AML-193 (cell line): ENCODE measurements around the gene ADAMTS7.
"Not testable (repeated sequence)": the region's sequence is repeated elsewhere in the genome, so short reads cannot be mapped to it uniquely, and the experiment has no call there.

Experiments used
- DNase-seq, 2 experiments: peaks; one replicate each; lab custom pipeline; 2025; lab: John Stamatoyannopoulos, UW

The ADAMTS7 gene

GRCh38 chr15:78753751-78754535 lies 57.3 kb downstream of the ADAMTS7 start:
- not testable (repeated sequence) for DNase-seq

- DNase-seq, result not testable (repeated sequence)
Measured at GRCh38 chr15:78753359-78753659, 58.0 kb downstream of the ADAMTS7 start.

- no peak for DNase-seq
Measured at GRCh38 chr15:78752492-78753358, 58.5 kb downstream of the ADAMTS7 start.

GRCh38 chr15:78751602-78751979 lies 59.7 kb downstream of the ADAMTS7 start:
- DNase-seq, result no peak

GRCh38 chr15:78750974-78751601 lies 60.2 kb downstream of the ADAMTS7 start:
- DNase-seq, result peak; percentile 71 to 73

GRCh38 chr15:78750566-78750965 lies 60.7 kb downstream of the ADAMTS7 start:
- DNase-seq, result no peak

GRCh38 chr15:78749831-78750230 lies 61.4 kb downstream of the ADAMTS7 start:
- no peak for DNase-seq

GRCh38 chr15:78747877-78748276 lies 63.4 kb downstream of the ADAMTS7 start:
- DNase-seq, result not testable (repeated sequence)

GRCh38 chr15:78741674-78742073 lies 69.6 kb downstream of the ADAMTS7 start:
- not testable (repeated sequence) for DNase-seq

GRCh38 chr15:78740904-78741274 lies 70.4 kb downstream of the ADAMTS7 start:
- no peak for DNase-seq

- peak; percentile 65 to 75 for DNase-seq
Measured at GRCh38 chr15:78739996-78740903, 71.0 kb downstream of the ADAMTS7 start.

- DNase-seq, result no peak
Measured at GRCh38 chr15:78739206-78739605, 72.1 kb downstream of the ADAMTS7 start.

GRCh38 chr15:78737931-78738558 lies 73.2 kb downstream of the ADAMTS7 start:
- DNase-seq, result peak; percentile 11

GRCh38 chr15:78737187-78737820 lies 74.0 kb downstream of the ADAMTS7 start:
- no peak for DNase-seq

GRCh38 chr15:78736286-78736685 lies 75.0 kb downstream of the ADAMTS7 start:
- not testable (repeated sequence) for DNase-seq

- DNase-seq, result no peak
Measured at GRCh38 chr15:78734451-78735064, 76.7 kb downstream of the ADAMTS7 start.

- DNase-seq, result no peak
Measured at GRCh38 chr15:78732634-78733033, 78.6 kb downstream of the ADAMTS7 start.

- no peak for DNase-seq
Measured at GRCh38 chr15:78730955-78731354, 80.3 kb downstream of the ADAMTS7 start.

- DNase-seq, result not testable (repeated sequence)
Measured at GRCh38 chr15:78728427-78728826, 82.8 kb downstream of the ADAMTS7 start.

- DNase-seq, result no peak
Measured at GRCh38 chr15:78727561-78727960, 83.7 kb downstream of the ADAMTS7 start.
